ENCODE data around the gene IL31.

Gene IL31

GRCh38 chr12:122126713-122127597, 47.1 kb downstream of the IL31 start:
- no peak for DNase-seq

- DNase-seq = no peak
Measured at GRCh38 chr12:122126342-122126635, 47.7 kb downstream of the IL31 start.

- DNase-seq = no peak
Measured at GRCh38 chr12:122125452-122126341, 48.3 kb downstream of the IL31 start.

GRCh38 chr12:122124370-122124769, 49.7 kb downstream of the IL31 start:
- no peak for DNase-seq

GRCh38 chr12:122123761-122124145, 50.3 kb downstream of the IL31 start:
- no peak for DNase-seq

- peak; percentile 58 for DNase-seq
Measured at GRCh38 chr12:122123051-122123760, 50.8 kb downstream of the IL31 start.

All from NCI-H774 (cell line).